Measurements from ENCODE around the gene KIF2C.

- TF ChIP-seq YY1 (IDR thresholded peaks at IDR 0.05; ENCODE audit: insufficient read depth, insufficient read length): no peak
- no peak for TF ChIP-seq SUZ12 (IDR thresholded peaks at IDR 0.05; ENCODE audit: extremely low read depth, insufficient read depth, insufficient read length)
- no peak for TF ChIP-seq ZNF274 (IDR thresholded peaks at IDR 0.05; ENCODE audit: low read depth, low read length)
Observed at GRCh38 chr1:44801491-44802305, 62.1 kb downstream of the KIF2C start.

All from NT2/D1 (cell line).